Large intestine (tissue), 3 donors: ENCODE data around the gene RNF126. TPM values are rescaled to one million over a fixed set of nuclear protein-coding genes. Genes with fewer than 3 reads are reported as not detected.
A peak's percentile ranks its signal among the peaks of the same experiment; 100 is the strongest.

ENCODE experiments used
- DNase-seq, 2 donors: peaks; one replicate each; pipeline versions ENCODE4 v3.0.0 to v3.0.0-alpha.2; 2013
- H3K27ac ChIP-seq: one replicate; pipeline ENCODE4 v1.5.1; 2013; ENCODE audit warnings: low read length
- H3K27me3 ChIP-seq: 2 replicates; pipeline ENCODE4 v1.6.1; 2013; ENCODE audit warnings: low read length; ENCODE audit not compliant: control insufficient read depth, insufficient read depth
- H3K36me3 ChIP-seq: 2 replicates; pipeline ENCODE4 v1.6.1; 2013; ENCODE audit warnings: low read length; ENCODE audit not compliant: control insufficient read depth, insufficient read depth
- H3K4me1 ChIP-seq: one replicate; pipeline ENCODE4 v1.6.1; 2013; ENCODE audit warnings: low read length; ENCODE audit not compliant: control insufficient read depth, insufficient read depth
- H3K4me3 ChIP-seq: one replicate; pipeline ENCODE4 v1.5.1; 2013; ENCODE audit warnings: low read length
- H3K9me3 ChIP-seq: one replicate; pipeline ENCODE4 v1.6.1; 2013; ENCODE audit warnings: mild to moderate bottlenecking, low read depth, low read length, moderate library complexity; ENCODE audit not compliant: control insufficient read depth
- WGBS: methylation state at CpG from one replicate; pipeline ENCODE4 v1.1.5; 2013; ENCODE audit warnings: low lambda C conversion rate; ENCODE audit not compliant: insufficient coverage; 5-methylcytosine and 5-hydroxymethylcytosine counted together
- polyA plus RNA-seq: library from polyadenylated mRNA; unstranded; fragments of 120-200 nt; gene quantifications from one replicate; pipeline ENCODE4 v1.2.1, GENCODE V29; 2013

The RNF126 gene
- polyA plus RNA-seq, 1 donor, result 41.4 TPM

DNA sequence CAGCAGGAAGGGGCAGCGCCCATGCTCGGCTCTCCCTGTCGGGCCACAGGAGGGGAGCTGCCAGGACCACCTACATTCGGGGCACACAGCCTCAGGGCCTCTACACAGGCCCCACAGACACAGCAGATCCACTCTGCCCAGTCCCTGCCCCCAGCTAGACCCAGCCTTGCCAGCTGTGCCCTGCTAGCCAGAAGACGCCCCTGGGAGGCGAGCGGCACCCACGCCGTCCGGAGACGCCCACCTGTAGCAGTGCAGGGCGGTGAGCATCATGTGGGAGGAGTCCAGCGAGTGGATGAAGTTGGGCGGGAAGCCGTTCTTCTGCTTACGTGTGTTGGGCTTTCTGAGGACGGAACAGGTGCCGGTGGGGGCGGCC is 44.8 kb downstream of the RNF126 start:
- no peak for DNase-seq
- WGBS, result no CpG with 5 or more reads among the region's 19 CpGs
- Histone ChIP-seq H3K27ac (no peak overlapping the region), H3K36me3 (peaks cover 37% of the 10 kb centered on the region), H3K27me3 (peaks cover 4% of the 10 kb centered on the region), H3K4me1 (peaks cover 4% of the 10 kb centered on the region), H3K9me3 (peaks cover 4% of the 10 kb centered on the region), H3K4me3 (no peak overlapping the region)

DNA sequence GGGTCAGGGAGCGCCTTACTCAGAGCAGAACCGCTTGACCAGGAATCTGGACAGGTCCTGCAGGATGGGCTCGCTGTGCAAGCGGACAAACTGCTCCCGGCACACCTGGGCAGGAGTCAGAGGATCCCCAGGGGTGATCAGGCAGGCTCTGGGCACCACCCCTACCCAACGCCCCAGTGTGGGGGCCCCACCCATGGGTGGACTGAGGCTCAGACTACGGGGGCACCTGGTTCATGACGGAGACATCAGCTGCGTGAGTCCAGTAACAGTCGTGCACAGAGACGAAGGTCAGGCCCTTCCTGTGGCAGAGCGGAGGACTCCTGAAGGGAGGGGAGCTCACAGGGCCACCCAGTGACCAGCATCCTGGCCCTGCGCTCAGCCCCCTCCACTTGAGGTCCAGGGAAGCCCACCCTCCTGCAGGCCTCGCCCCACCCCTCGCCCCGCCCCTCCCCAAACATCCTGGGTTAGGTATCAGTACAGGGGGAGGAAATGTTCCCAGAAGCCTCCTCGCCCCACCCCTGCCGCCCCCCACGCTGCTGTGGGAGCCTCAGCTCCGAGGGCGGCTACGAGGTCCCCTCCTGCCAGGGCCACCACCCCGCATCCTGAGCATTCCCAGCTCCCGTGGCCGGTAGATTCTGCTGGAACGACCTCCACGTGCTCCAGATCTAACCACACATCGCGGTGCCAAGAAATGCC is 45.3 kb downstream of the RNF126 start:
- DNase-seq, result no peak
- Histone ChIP-seq H3K27me3 (peaks cover 4% of the 10 kb centered on the region), H3K4me3 (no peak overlapping the region), H3K9me3 (peaks cover 4% of the 10 kb centered on the region), H3K4me1 (peaks cover 4% of the 10 kb centered on the region), H3K36me3 (peaks cover 34% of the 10 kb centered on the region), H3K27ac (no peak overlapping the region)
- no CpG with 5 or more reads among the region's 29 CpGs for WGBS

DNA sequence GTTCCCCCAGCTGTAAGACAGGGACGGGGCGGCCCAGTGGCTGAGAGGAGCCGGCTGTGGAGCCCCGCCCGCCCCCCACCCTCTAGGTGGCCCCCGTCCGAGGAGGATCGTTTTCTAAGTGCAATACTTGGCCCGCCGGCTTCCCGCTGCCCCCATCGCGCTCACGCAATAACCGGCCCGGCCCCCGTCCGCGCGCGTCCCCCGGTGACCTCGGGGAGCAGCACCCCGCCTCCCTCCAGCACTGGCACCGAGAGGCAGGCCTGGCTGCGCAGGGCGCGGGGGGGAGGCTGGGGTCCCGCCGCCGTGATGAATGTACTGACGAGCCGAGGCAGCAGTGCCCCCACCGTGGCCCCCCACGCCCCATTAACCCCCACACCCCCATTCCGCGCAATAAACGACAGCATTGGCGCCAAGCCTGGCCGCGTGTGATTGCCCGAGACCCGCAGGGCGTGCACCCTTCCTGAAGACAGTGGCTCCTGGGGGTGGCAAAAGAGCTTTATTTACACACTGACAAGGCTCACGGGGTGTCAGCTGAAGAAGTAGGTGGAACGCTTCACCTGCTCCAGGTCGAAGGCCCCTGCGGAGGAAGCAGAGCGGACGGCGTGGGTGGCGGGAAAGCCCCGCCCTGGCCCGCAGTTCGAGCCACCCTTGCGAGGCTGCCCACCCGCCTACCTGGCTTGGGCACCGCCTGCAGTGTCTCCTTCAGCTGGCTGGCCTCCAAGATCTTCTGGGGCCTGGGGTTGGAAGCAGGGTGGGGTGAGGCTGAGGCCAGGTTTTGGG is 46.1 kb downstream of the RNF126 start:
- no CpG with 5 or more reads among the region's 58 CpGs for WGBS
- H3K27me3 ChIP-seq, result peaks cover 4% of the 10 kb centered on the region
- H3K36me3 ChIP-seq, result peaks cover 33% of the 10 kb centered on the region

DNA sequence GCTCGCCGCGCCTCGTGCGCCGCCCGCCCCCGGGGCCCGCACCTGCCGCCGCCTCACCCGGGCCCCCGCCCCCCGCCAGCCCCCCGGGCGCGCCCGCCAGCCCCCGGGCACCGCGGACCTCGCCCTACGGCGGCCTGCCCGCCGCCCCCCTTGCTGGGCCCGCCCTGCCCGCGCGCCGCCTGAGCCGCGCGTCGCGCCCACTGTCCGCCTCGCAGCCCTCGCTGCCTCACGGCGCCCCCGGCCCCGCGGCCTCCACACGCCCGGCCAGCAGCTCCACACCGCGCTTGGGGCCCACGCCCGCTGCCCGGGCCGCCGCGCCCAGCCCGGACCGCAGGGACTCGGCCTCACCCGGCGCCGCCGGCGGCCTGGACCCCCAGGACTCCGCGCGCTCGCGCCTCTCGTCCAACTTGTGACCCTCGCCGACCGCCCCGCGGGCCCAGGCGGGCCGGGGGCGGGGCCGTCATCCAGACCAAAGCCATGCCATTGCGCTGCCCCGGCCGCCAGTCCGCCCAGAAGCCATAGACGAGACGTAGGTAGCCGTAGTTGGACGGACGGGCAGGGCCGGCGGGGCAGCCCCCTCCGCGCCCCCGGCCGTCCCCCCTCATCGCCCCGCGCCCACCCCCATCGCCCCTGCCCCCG is 46.8 kb downstream of the RNF126 start:
- no CpG with 5 or more reads among the region's 97 CpGs for WGBS
- DNase-seq, result no peak
- no peak overlapping the region for H3K4me3 ChIP-seq

More for the DNA sequence above, 46.1 kb downstream of the RNF126 start:
- Histone ChIP-seq H3K27ac (no peak overlapping the region), H3K4me3 (no peak overlapping the region), H3K4me1 (peaks cover 4% of the 10 kb centered on the region), H3K9me3 (peaks cover 4% of the 10 kb centered on the region)
- no peak for DNase-seq

DNA sequence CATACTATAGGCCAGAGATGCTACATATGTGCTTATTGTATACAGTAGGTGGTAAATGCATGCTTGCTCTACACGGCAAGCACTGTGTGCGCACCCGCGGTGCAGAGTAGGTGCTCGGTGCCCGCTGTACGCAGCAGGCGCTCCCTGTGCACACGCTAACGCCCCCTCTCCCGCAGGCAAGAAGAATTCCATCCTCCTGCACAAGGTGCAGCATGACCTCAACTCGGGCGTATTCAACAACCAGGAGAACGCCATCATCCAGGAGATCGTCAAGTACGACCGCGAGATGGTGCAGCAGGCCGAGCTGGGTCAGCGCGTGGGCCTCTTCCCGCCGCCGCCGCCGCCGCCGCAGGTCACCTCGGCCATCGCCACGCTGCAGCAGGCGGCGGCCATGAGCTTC is 47.4 kb downstream of the RNF126 start:
- H3K27ac ChIP-seq, result no peak overlapping the region
- peak in 1 of 2 donors; percentile 57 for DNase-seq
- H3K36me3 ChIP-seq, result peaks cover 28% of the 10 kb centered on the region
- H3K9me3 ChIP-seq, result no peaks in the 10 kb centered on the region
- no peak overlapping the region for H3K4me3 ChIP-seq
- peaks cover 4% of the 10 kb centered on the region for H3K4me1 ChIP-seq
- WGBS, result no CpG with 5 or more reads among the region's 33 CpGs
- peaks cover 4% of the 10 kb centered on the region for H3K27me3 ChIP-seq

More for the DNA sequence above, 46.8 kb downstream of the RNF126 start:
- peaks cover 4% of the 10 kb centered on the region for H3K4me1 ChIP-seq
- H3K27ac ChIP-seq, result no peak overlapping the region
- no peaks in the 10 kb centered on the region for H3K9me3 ChIP-seq
- H3K27me3 ChIP-seq, result peaks cover 4% of the 10 kb centered on the region
- peaks cover 28% of the 10 kb centered on the region for H3K36me3 ChIP-seq

DNA sequence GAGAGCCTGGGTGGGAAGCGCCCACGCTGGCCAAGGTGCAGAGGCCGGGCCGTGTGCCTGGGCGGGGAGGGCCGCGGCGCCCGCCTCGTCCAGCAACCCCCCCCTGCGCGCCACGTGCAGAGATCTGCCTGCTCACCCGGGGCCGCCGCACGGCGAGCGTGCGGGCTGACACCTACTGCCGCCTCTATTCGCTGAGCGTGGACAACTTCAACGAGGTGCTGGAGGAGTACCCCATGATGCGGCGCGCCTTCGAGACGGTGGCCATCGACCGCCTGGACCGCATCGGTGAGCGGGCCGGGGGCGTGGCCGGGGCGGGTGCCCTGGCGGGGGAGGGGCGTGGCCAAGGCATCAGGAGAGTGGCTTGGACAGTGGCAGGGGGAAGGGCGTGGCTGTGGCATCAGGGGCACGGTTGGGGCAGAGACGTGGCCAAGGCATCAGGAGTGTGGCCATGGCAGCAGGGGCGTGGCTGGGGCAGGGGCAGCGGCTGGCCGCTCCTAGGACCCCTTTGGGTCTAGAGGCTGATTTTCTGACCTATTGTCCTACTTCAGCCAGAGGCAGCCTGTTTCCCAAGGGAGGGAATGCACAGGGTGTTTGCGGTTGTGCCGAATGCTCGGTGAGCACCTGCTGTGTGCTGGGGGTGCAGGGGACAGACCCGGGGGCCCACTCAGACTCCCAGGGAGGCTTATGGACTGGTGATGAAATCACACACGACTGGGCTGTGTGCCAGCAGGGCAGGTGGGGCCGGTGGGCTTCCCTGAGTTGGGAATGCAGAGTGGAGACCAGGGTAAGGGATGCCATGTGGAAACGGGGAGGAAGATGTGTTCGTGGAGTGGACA is 49.1 kb downstream of the RNF126 start:
- Histone ChIP-seq H3K36me3 (peaks cover 14% of the 10 kb centered on the region), H3K27me3 (peaks cover 4% of the 10 kb centered on the region), H3K4me1 (peaks cover 4% of the 10 kb centered on the region), H3K4me3 (no peak overlapping the region), H3K27ac (no peak overlapping the region), H3K9me3 (no peaks in the 10 kb centered on the region)
- no CpG with 5 or more reads among the region's 54 CpGs for WGBS
- DNase-seq, result no peak

DNA sequence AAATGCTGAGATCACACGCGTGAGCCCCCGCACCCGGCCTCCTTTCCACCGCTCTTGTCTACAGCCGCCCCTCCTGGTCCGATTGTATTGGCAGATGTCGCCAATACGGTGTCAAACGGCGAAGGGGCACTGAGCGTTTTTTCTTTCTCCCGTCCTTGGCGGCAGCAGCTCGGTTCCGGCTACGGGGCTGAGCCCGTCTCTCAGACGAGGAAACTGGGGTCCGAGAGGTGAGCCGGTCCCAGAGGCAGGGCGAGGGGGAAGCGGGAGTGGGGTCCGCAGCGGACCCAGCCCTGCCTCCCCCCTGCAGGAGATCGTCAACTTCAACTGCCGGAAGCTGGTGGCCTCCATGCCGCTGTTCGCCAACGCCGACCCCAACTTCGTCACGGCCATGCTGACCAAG is 50.1 kb downstream of the RNF126 start:
- Histone ChIP-seq H3K27ac (no peak overlapping the region), H3K9me3 (peaks cover 3% of the 10 kb centered on the region), H3K27me3 (peaks cover 4% of the 10 kb centered on the region), H3K4me3 (no peak overlapping the region), H3K4me1 (peaks cover 4% of the 10 kb centered on the region), H3K36me3 (peaks cover 4% of the 10 kb centered on the region)
- no CpG with 5 or more reads among the region's 33 CpGs for WGBS
- no peak for DNase-seq

DNA sequence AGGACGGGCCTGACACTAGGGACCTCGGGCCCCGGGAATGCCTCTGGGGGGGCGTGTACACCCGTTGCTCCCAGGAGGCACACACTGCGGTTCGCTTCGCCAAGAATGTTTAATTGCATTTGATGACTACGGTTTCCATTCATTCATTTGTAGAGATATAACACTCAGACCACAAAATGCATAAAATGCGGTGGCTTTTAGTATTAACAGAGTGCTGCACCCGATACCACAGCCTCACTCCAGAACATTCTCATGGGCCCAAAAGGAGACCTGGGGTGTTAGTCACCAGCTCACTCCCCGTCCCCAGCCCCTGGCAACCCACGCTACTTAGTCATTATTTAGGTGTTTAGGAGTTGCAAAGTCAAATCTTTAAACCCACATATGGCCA is 51.5 kb downstream of the RNF126 start:
- no peaks in the 10 kb centered on the region for H3K36me3 ChIP-seq
- H3K9me3 ChIP-seq, result peaks cover 3% of the 10 kb centered on the region
- no peak for DNase-seq
- H3K27me3 ChIP-seq, result peaks cover 4% of the 10 kb centered on the region
- no peak overlapping the region for H3K4me3 ChIP-seq
- WGBS, result no CpG with 5 or more reads among the region's 13 CpGs
- H3K27ac ChIP-seq, result no peak overlapping the region
- peaks cover 4% of the 10 kb centered on the region for H3K4me1 ChIP-seq

DNA sequence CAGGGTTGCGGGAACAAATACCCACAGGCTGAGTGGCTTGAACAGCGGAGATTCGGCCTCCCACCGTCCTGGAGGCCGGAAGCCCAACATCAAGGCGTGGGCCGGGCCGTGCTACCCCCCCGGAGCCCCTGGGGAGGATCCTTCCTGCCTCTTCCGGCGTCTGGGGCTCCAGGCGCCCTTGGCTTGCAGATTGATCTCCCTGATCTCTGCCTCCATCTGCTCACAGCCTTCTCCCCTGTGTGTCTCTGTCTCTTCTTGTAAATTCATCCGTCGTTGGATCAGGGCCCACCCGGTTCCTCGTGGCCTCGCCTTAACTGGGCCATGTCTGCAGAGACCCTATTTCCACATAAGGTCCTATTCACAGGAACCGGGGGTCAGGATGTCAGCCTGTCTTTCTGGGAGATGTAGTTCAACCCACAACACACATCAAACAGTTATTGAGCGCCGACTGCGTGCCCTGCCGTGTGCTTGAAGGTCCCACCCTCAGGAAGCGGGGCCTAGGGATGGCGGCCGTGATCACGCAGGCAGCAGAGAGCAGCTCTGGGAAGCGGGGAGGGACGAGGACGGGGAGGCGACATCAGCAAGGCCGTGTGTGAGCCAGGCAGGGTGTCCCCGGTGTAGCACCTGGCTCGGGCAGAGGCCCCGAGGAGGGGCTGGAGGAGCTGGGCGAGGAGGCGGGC is 52.1 kb downstream of the RNF126 start:
- no peak overlapping the region for H3K4me3 ChIP-seq
- no peak overlapping the region for H3K27ac ChIP-seq
- DNase-seq, result peak in 1 of 2 donors; percentile 30
- peaks cover 3% of the 10 kb centered on the region for H3K9me3 ChIP-seq
- WGBS, result no CpG with 5 or more reads among the region's 36 CpGs
- H3K27me3 ChIP-seq, result peaks cover 4% of the 10 kb centered on the region
- H3K36me3 ChIP-seq, result no peaks in the 10 kb centered on the region
- H3K4me1 ChIP-seq, result peaks cover 4% of the 10 kb centered on the region
